ENCODE measurements around the gene SERTAD2. TPM values are rescaled to one million over a fixed set of nuclear protein-coding genes. Genes with fewer than 3 reads are reported as not detected.

SERTAD2 gene
- total and polyA plus RNA-seq, 2 of the 4 experiments (the other 2 are of a cell fraction), result 5.0 to 11.0 TPM

GRCh38 chr2:64610316-64610855 lies 43.3 kb downstream of the SERTAD2 start:
- Histone ChIP-seq H2BK5ac (ENCODE audit: low read depth, low read length, poor library complexity, severe bottlenecking) (no peak overlapping the region), H4K5ac (ENCODE audit: low read depth, low read length) (no peak overlapping the region), H2BK20ac (ENCODE audit: low read depth, low read length) (no peak overlapping the region), H3K4me2 (ENCODE audit: low read depth, low read length) (no peak overlapping the region), H3K4ac (ENCODE audit: low read depth, low read length) (no peak overlapping the region), H3K36me3 (ENCODE audit: control insufficient read depth, insufficient read depth, low read length) (no peaks in the 10 kb centered on the region), H2AFZ (replicated peaks; ENCODE audit: low read length, poor library complexity) (no peak overlapping the region), H2AK5ac (ENCODE audit: low read depth, low read length) (no peak overlapping the region), H3K9me1 (ENCODE audit: insufficient read depth, low read length) (no peaks in the 10 kb centered on the region), H2BK15ac (ENCODE audit: low read depth, low read length) (no peak overlapping the region), H3K14ac (replicated peaks; ENCODE audit: low read depth, low read length) (no peak overlapping the region), H3K4me3 (ENCODE audit: insufficient read depth, low read depth, low read length) (no peak overlapping the region), H3K27me3 (ENCODE audit: control insufficient read depth, insufficient read depth, low read length) (peaks cover 64% of the 10 kb centered on the region), H4K20me1 (ENCODE audit: insufficient read depth, low read length) (no peaks in the 10 kb centered on the region), H4K8ac (ENCODE audit: low read depth in 2 of 2, low read length in 2 of 2) (no peak overlapping the region), H3K79me1 (ENCODE audit: low read depth in 1 of 2, low read length in 2 of 2) (no peaks in the 10 kb centered on the region), H2BK120ac (ENCODE audit: low read depth, low read length) (no peak overlapping the region), H3K18ac (ENCODE audit: low read depth, low read length) (no peak overlapping the region), H2AK9ac (replicated peaks; ENCODE audit: low read depth, low read length, poor library complexity) (no peak overlapping the region), H3K4me1 (ENCODE audit: control insufficient read depth, insufficient read depth, low read length) (peaks cover 1% of the 10 kb centered on the region; the same call in 1 of the 2 replicates), H3K9ac (ENCODE audit: low read depth, low read length) (no peak overlapping the region), H3K56ac (ENCODE audit: extremely low read depth, insufficient read depth, low read length) (no peak overlapping the region), H4K91ac (ENCODE audit: insufficient read depth, low read depth, low read length) (no peak overlapping the region), H3K9me3 (ENCODE audit: control insufficient read depth, insufficient read depth, low read length) (no peaks in the 10 kb centered on the region), H3K23ac (ENCODE audit: low read depth, low read length) (no peak overlapping the region), H3K27ac (ENCODE audit: insufficient read depth, low read length) (no peak overlapping the region)
- WGBS, 2 experiments (ENCODE audit: extremely low coverage in 2 of 2, insufficient read length in 1 of 2), result no CpG with 5 or more reads among the region's 6 CpGs
- intact Hi-C loops (cut with micrococcal nuclease) (no loop called here), dilution Hi-C loops (cut with HindIII; ENCODE audit: low sequenced_read_pairs, unreplicated experiment) (no loop called here), in situ Hi-C loops (cut with MboI; ENCODE audit: low sequenced_read_pairs) (no loop called here)
- ATAC-seq (ENCODE audit: low read depth) (no peak), DNase-seq (no peak)
- ChIA-PET CTCF (no interaction called here), POLR2A (ENCODE audit: unreplicated experiment) (no interaction called here)
- no TSS peak for BruUV-seq (replicated peaks)
- TF ChIP-seq MAFK (IDR thresholded peaks at IDR 0.05; ENCODE audit: low read depth, low read length) (no peak), RAD21 (IDR thresholded peaks at IDR 0.05; ENCODE audit: low read length) (no peak), POLR2A (IDR thresholded peaks at IDR 0.05; ENCODE audit: low read depth, low read length) (no peak), CEBPB (IDR thresholded peaks at IDR 0.05; ENCODE audit: low read depth, low read length) (no peak), FOS (IDR thresholded peaks at IDR 0.05; ENCODE audit: low read depth, low read length) (no peak), MAZ (IDR thresholded peaks at IDR 0.05; ENCODE audit: borderline replicate concordance, low read depth, low read length) (no peak), CTCF (conservative IDR thresholded peaks at IDR 0.05; ENCODE audit: low read depth, low read length) (no peak), RFX5 (IDR thresholded peaks at IDR 0.05; ENCODE audit: low read depth, low read length) (no peak), SMC3 (IDR thresholded peaks at IDR 0.05; ENCODE audit: low read depth, low read length) (no peak), NFE2L2 (IDR thresholded peaks at IDR 0.05; ENCODE audit: low read depth, low read length) (no peak), CHD1 (IDR thresholded peaks at IDR 0.05; ENCODE audit: low read depth, low read length) (no peak), RCOR1 (IDR thresholded peaks at IDR 0.05; ENCODE audit: insufficient replicate concordance, low read length) (no peak), BHLHE40 (IDR thresholded peaks at IDR 0.05; ENCODE audit: low read depth, low read length) (no peak)
